Keratinocyte (primary cell): ENCODE data around the gene C16orf90. TPM values are rescaled to one million over a fixed set of nuclear protein-coding genes. Genes with fewer than 3 reads are reported as not detected.
"Not testable (repeated sequence)": the region's sequence is repeated elsewhere in the genome, so short reads cannot be mapped to it uniquely, and the experiment has no call there.

ENCODE experiments used
- DNase-seq: peaks from one replicate; pipeline ENCODE4 v3.0.0-alpha.2; 2011; ENCODE audit warnings: low read depth, missing footprints, low spot score
- FAIRE-seq: peaks from 2 replicates; lab custom pipeline; 2011; peaks lifted over from hg19 to GRCh38; lab: Jason Lieb, UNC
- H2AFZ ChIP-seq: 2 replicates; pipeline ENCODE4 v1.6.0; 2012; ENCODE audit warnings: low read length, control low read depth, inconsistent platforms; ENCODE audit not compliant: control insufficient read depth
- H3K27ac ChIP-seq: 2 replicates; pipeline ENCODE4 v1.5.1; 2011; ENCODE audit warnings: low read length; ENCODE audit not compliant: control insufficient read depth, insufficient read depth
- H3K27me3 ChIP-seq: 3 replicates; pipeline ENCODE4 v1.6.0; 2011; ENCODE audit warnings: low read length; ENCODE audit not compliant: control insufficient read depth, insufficient read depth; ENCODE audit errors: extremely low read depth
- H3K36me3 ChIP-seq, 2 experiments: 2 replicates in 1 of 2; 3 replicates in 1 of 2; pipeline ENCODE4 v1.5.1; 2011; ENCODE audit warnings: low read length in 2 of 2, mild to moderate bottlenecking in 1 of 2; ENCODE audit not compliant: control insufficient read depth in 2 of 2, insufficient read depth in 2 of 2; ENCODE audit errors: extremely low read depth in 1 of 2
- H3K4me1 ChIP-seq: 3 replicates; pipeline ENCODE4 v1.5.1; 2011; ENCODE audit warnings: low read length; ENCODE audit not compliant: control insufficient read depth, insufficient read depth; ENCODE audit errors: extremely low read depth
- H3K4me2 ChIP-seq: 3 replicates; pipeline ENCODE4 v1.6.0; 2011; ENCODE audit warnings: low read depth, low read length; ENCODE audit not compliant: control insufficient read depth, insufficient read depth; ENCODE audit errors: extremely low read depth
- H3K4me3 ChIP-seq, 3 experiments: fragments of 200-600 bp in 1 of 3; sonication (generic) in 1 of 3; 2 replicates in 2 of 3; 3 replicates in 1 of 3; pipeline ENCODE4 v1.5.1; 2011 to 2016; ENCODE audit warnings: low read length in 3 of 3, mild to moderate bottlenecking in 3 of 3, control low read depth in 2 of 3, inconsistent platforms in 1 of 3, low read depth in 1 of 3, mixed read lengths in 1 of 3, mixed run types in 1 of 3, moderate library complexity in 1 of 3; ENCODE audit not compliant: control insufficient read depth in 2 of 3, insufficient read depth in 2 of 3; ENCODE audit errors: extremely low read depth in 1 of 3
- H3K79me2 ChIP-seq: 2 replicates; pipeline ENCODE4 v1.6.0; 2012; ENCODE audit warnings: low read length; ENCODE audit not compliant: control insufficient read depth, insufficient read depth
- H3K9ac ChIP-seq: 3 replicates; pipeline ENCODE4 v1.6.0; 2011; ENCODE audit warnings: low read length; ENCODE audit not compliant: control insufficient read depth, insufficient read depth; ENCODE audit errors: extremely low read depth
- H3K9me1 ChIP-seq: 3 replicates; pipeline ENCODE4 v1.6.0; 2011; ENCODE audit warnings: low read length; ENCODE audit not compliant: control insufficient read depth, insufficient read depth; ENCODE audit errors: extremely low read depth
- H3K9me3 ChIP-seq: 2 replicates; pipeline ENCODE4 v1.5.1; 2012; ENCODE audit warnings: low read depth, low read length; ENCODE audit not compliant: control insufficient read depth
- H4K20me1 ChIP-seq: 3 replicates; pipeline ENCODE4 v1.6.0; 2011; ENCODE audit warnings: low read length; ENCODE audit not compliant: control insufficient read depth, insufficient read depth; ENCODE audit errors: extremely low read depth
- CTCF ChIP-seq, 3 experiments: IDR thresholded peaks in 1 of 3; conservative IDR thresholded peaks in 1 of 3; optimal IDR thresholded peaks in 1 of 3; 2 replicates in 2 of 3; 3 replicates in 1 of 3; pipeline versions ENCODE3 to v1.5.1; 2011; ENCODE audit warnings: low read length in 3 of 3, mild to moderate bottlenecking in 3 of 3, moderate library complexity in 2 of 3, control low read depth in 1 of 3, inconsistent platforms in 1 of 3; ENCODE audit not compliant: insufficient read depth in 2 of 3; ENCODE audit errors: extremely low read depth in 1 of 3
- EZH2 ChIP-seq: IDR thresholded peaks from one replicate; pipeline ENCODE4 v1.6.1; 2012; ENCODE audit warnings: inconsistent platforms, mild to moderate bottlenecking, low read length, moderate library complexity
- dilution Hi-C: fragments of 300-500 bp; cut with MboI; formaldehyde crosslinking; loops from one replicate; pipeline ENCODE4 v1.7.0; 2020; ENCODE audit warnings: low sequenced_read_pairs; ENCODE audit not compliant: extremely low pct_ligation_motif_present
- polyA plus RNA-seq, 5 experiments: library from polyadenylated mRNA; depleted of rRNA in 3 of 5; stranded (reverse) in 3 of 5; stranded (forward) in 1 of 5; unstranded in 1 of 5; fragments of >200 nt; gene quantifications; 1 replicate in 1 of 5; 2 replicates in 3 of 5; 3 replicates in 1 of 5; pipeline versions ENCODE4 v1.2.1 to v1.2.3, GENCODE V29; 2011 to 2012; ENCODE audit warnings: missing spikeins in 2 of 5, low read depth in 1 of 5, low replicate concordance in 1 of 5

Gene C16orf90
- polyA plus RNA-seq, 1 donor (not counting 4 experiments of a cell fraction or from before 2014, with no cell fraction given), result not detected

- dilution Hi-C loops, result no loop called here
- peaks cover 7 to 13% of the 10 kb centered on the region in 2 experiments for H3K36me3 ChIP-seq
Observed at GRCh38 chr16:3475604-3476375, 19.5 kb downstream of the C16orf90 start.

GRCh38 chr16:3474870-3475269 is 20.4 kb downstream of the C16orf90 start:
- H3K27ac ChIP-seq, H3K4me1 ChIP-seq, H3K4me2 ChIP-seq, H3K27me3 ChIP-seq, H2AFZ ChIP-seq, H3K9me1 ChIP-seq, FAIRE-seq, H3K4me3 ChIP-seq, H3K9me3 ChIP-seq, H3K9ac ChIP-seq, DNase-seq, dilution Hi-C loops: not testable (repeated sequence)
- H3K36me3 ChIP-seq, result peaks cover 7 to 13% of the 10 kb centered on the region in 2 experiments
- H3K79me2 ChIP-seq, result peaks cover 73% of the 10 kb centered on the region
- H4K20me1 ChIP-seq, result peaks cover 12% of the 10 kb centered on the region

More at GRCh38 chr16:3475604-3476375, 19.5 kb downstream of the C16orf90 start:
- Histone ChIP-seq H3K4me3 (no peak overlapping the region), H3K9me1 (no peaks in the 10 kb centered on the region), H3K9me3 (no peaks in the 10 kb centered on the region), H3K27ac (no peak overlapping the region), H3K9ac (no peak overlapping the region), H4K20me1 (peaks cover 6% of the 10 kb centered on the region), H3K79me2 (peaks cover 64% of the 10 kb centered on the region), H3K4me2 (no peak overlapping the region), H3K4me1 (no peaks in the 10 kb centered on the region), H3K27me3 (no peaks in the 10 kb centered on the region), H2AFZ (no peak overlapping the region)
- TF ChIP-seq CTCF (optimal IDR thresholded peaks at IDR 0.05 in 1 of 3, IDR thresholded peaks at IDR 0.05 in 1 of 3, conservative IDR thresholded peaks at IDR 0.05 in 1 of 3; ENCODE audit: extremely low read depth in 1 of 3, insufficient read depth in 2 of 3, low read length in 3 of 3) (no peak), EZH2 (no peak)
- FAIRE-seq (no peak), DNase-seq (no peak)
